Heart right ventricle (tissue), 16 donors: ENCODE results near the gene FOXJ1. TPM values are rescaled to one million over a fixed set of nuclear protein-coding genes. Genes with fewer than 3 reads are reported as not detected.
A peak's percentile ranks its signal among the peaks of the same experiment; 100 is the strongest.

ENCODE experiments used
- ATAC-seq, 8 donors: fragments of 200-7000 bp; cut with Tn5 transposase; one replicate each; pipeline ENCODE4 v1.9.1; 2020; ENCODE audit warnings: mild to moderate bottlenecking in 8 of 8, moderate library complexity in 8 of 8, moderate number of reproducible peaks in 1 of 8
- DNase-seq, 2 donors: peaks; one replicate each; pipeline ENCODE4 v3.0.0-alpha.2; 2020
- H3K27ac ChIP-seq, 10 donors: fragments of 200-600 bp; sonication (generic) in 2 of 10; one replicate each; pipeline versions ENCODE4 v1.5.0 to v1.8.0; 2020 to 2022; ENCODE audit warnings: mild to moderate bottlenecking in 3 of 10
- H3K27me3 ChIP-seq, 7 donors: fragments of 200-600 bp; one replicate each; pipeline ENCODE4 v1.8.0; 2021 to 2022; ENCODE audit warnings: mild to moderate bottlenecking in 2 of 7
- H3K36me3 ChIP-seq, 9 donors: fragments of 200-600 bp; sonication (generic) in 1 of 9; one replicate each; pipeline versions ENCODE4 v1.5.0 to v1.8.0; 2020 to 2022; ENCODE audit warnings: mild to moderate bottlenecking in 2 of 9
- H3K4me1 ChIP-seq, 9 donors: fragments of 200-600 bp; sonication (generic) in 1 of 9; one replicate each; pipeline versions ENCODE4 v1.5.0 to v1.8.0; 2020 to 2022; ENCODE audit warnings: mild to moderate bottlenecking in 4 of 9
- H3K4me3 ChIP-seq, 10 donors: fragments of 200-600 bp; sonication (generic) in 2 of 10; one replicate each; pipeline versions ENCODE4 v1.5.0 to v1.8.0; 2020 to 2022; ENCODE audit warnings: mild to moderate bottlenecking in 7 of 10, moderate library complexity in 2 of 10
- H3K9me3 ChIP-seq, 11 donors: fragments of 200-600 bp in 10 of 11; sonication (generic) in 2 of 11; one replicate each; pipeline versions ENCODE4 v1.5.0 to v1.8.0; 2013 to 2022; ENCODE audit warnings: mild to moderate bottlenecking in 2 of 11, control low read depth in 1 of 11, moderate library complexity in 1 of 11
- CTCF ChIP-seq, 9 donors: fragments of 200-600 bp; sonication (generic) in 2 of 9; IDR thresholded peaks; one replicate each; pipeline versions ENCODE4 v1.5.0 to v1.8.0; 2021 to 2022; ENCODE audit warnings: antibody characterized with exemption in 9 of 9, mild to moderate bottlenecking in 5 of 9, moderate library complexity in 1 of 9
- WGBS, 2 donors: extraction: QIAGEN DNeasy Blood & Tissue Kit; methylation state at CpG; one replicate each; pipeline ENCODE4 v1.1.7; 2013; ENCODE audit warnings: inconsistent platforms in 1 of 2; 5-methylcytosine and 5-hydroxymethylcytosine counted together
- intact Hi-C, 10 donors: fragments of 100-400 bp; cut with DNase I; formaldehyde crosslinking; loops; one replicate each; pipeline versions ENCODE4 v1.11.1 to v1.14.2; 2022
- polyA plus RNA-seq, 2 donors: library from polyadenylated mRNA; stranded (reverse); fragments of 200-250 nt; gene quantifications; one replicate each; pipeline ENCODE4 v1.2.3, GENCODE V29; 2013
- total RNA-seq, 10 donors: library from RNA; stranded (reverse); fragmentation: NEBNext Ultra II Directional in 3 of 10; extraction: Animal tissue kit (Norgen Biotek cat#: 25700) in 3 of 10; gene quantifications; one replicate each; pipeline versions ENCODE4 v1.2.1 to v1.2.4, GENCODE V29; 2021 to 2023
- donor health status: Arrhythmogenic right ventricular cardiomyopathy.
- donor health status: ischemic (EF 13 %, LVEDD 7.1; RV severe dilation, severe dysfunction).
- donor health status: healthy with polysubstance abuse.
- donor health status: DM: no; HTN: yes; CAD: no.
- donor health status: DM: no; HTN: no; CAD: no.
- donor health status: ischemic (EF 25% LVEDD 6.9; RV normal size, moderate dysfunction).
- donor health status: ischemic (EF 25% LVEDD 5.7; RV mildly dilated, moderate dysfunction).
- donor health status: healthy.
- donor health status: DM: yes; HTN: yes; CAD: no.
- donor health status: Ischemic cardiomyopathy.
- donor health status: ischemic (EF 35%, LVEDD 5.7; RV mildly dilated, moderate dysfunction).
- donor health status: nonischemic (EF 11% LVEDD 7.7; RV severe dilation, severe dysfunction).
- donor health status: DM: yes; HTN: yes; CAD: no.
- donor health status: PGD.
- donor health status: ischemic (EF 29% LVEDD 5.4; RV normal size, mild dysfunction).
- donor health status: nonischemic (EF 23%, LVEDD 6.1; RV moderate dilation, normal function).

FOXJ1 gene
- total and polyA plus RNA-seq, 12 donors = 0.03 TPM; not detected in 11

- intact Hi-C loops = loop anchor here in 3 of 10 donors (10.0 kb wide), 1 partner anchor 52 kb away; no protein-coding TSS in a partner anchor
- Histone ChIP-seq H3K4me3 (no peak overlapping the region), H3K4me1 (peaks cover 0 to 17% (median 1%) of the 10 kb centered on the region in 9 donors), H3K27ac (no peak overlapping the region), H3K36me3 (no peaks in the 10 kb centered on the region), H3K27me3 (no peaks in the 10 kb centered on the region), H3K9me3 (no peaks in the 10 kb centered on the region)
- TF ChIP-seq CTCF (IDR thresholded peaks at IDR 0.05) = no peak
- WGBS, 2 donors = 95 to 96% methylated on average over 33 to 34 of the region's 34 CpGs
- peak in 1 of 8 donors; percentile 67 for ATAC-seq
- DNase-seq = no peak
Measured at GRCh38 chr17:76176701-76177574, 35.9 kb upstream of the FOXJ1 start.

GRCh38 chr17:76174037-76174436 lies 33.0 kb upstream of the FOXJ1 start:
- no peaks in the 10 kb centered on the region for H3K27me3 ChIP-seq
- no peaks in the 10 kb centered on the region for H3K36me3 ChIP-seq
- intact Hi-C loops = loop anchor here in 3 of 10 donors (10.0 kb wide), 1 partner anchor 49 kb away; no protein-coding TSS in a partner anchor
- no peak for DNase-seq
- H3K9me3 ChIP-seq = no peaks in the 10 kb centered on the region
- ATAC-seq = no peak
- H3K27ac ChIP-seq = peak overlapping the region in 2 of 10 donors; percentile 7 to 36
- no peak for TF ChIP-seq CTCF (IDR thresholded peaks at IDR 0.05)
- H3K4me3 ChIP-seq = no peak overlapping the region
- WGBS, 2 donors = 76 to 77% methylated on average over 9 of the region's 9 CpGs
- H3K4me1 ChIP-seq = peaks cover 0 to 2% (median 0%) of the 10 kb centered on the region in 9 donors

GRCh38 chr17:76173474-76173873 lies 32.4 kb upstream of the FOXJ1 start:
- no peaks in the 10 kb centered on the region for H3K4me1 ChIP-seq
- no peak for DNase-seq
- intact Hi-C loops = loop anchor here in 3 of 10 donors (10.0 kb wide), 1 partner anchor 49 kb away; no protein-coding TSS in a partner anchor
- no peaks in the 10 kb centered on the region for H3K9me3 ChIP-seq
- TF ChIP-seq CTCF (IDR thresholded peaks at IDR 0.05) = no peak
- WGBS, 2 donors = 74 to 76% methylated on average over 11 of the region's 11 CpGs
- peak overlapping the region in 2 of 10 donors; percentile 7 to 36 for H3K27ac ChIP-seq
- H3K4me3 ChIP-seq = no peak overlapping the region
- no peak for ATAC-seq
- no peaks in the 10 kb centered on the region for H3K36me3 ChIP-seq
- no peaks in the 10 kb centered on the region for H3K27me3 ChIP-seq

GRCh38 chr17:76171706-76172105 lies 30.7 kb upstream of the FOXJ1 start:
- ATAC-seq (no peak), DNase-seq (no peak)
- H3K36me3 ChIP-seq = no peaks in the 10 kb centered on the region
- no peak for TF ChIP-seq CTCF (IDR thresholded peaks at IDR 0.05)
- H3K9me3 ChIP-seq = no peaks in the 10 kb centered on the region
- H3K4me3 ChIP-seq = no peak overlapping the region
- intact Hi-C loops = loop anchor here in 3 of 10 donors (10.0 kb wide), 1 partner anchor 47 kb away; no protein-coding TSS in a partner anchor
- H3K4me1 ChIP-seq = no peaks in the 10 kb centered on the region
- 81 to 83% methylated on average over 4 of the region's 4 CpGs for WGBS, 2 donors
- H3K27ac ChIP-seq = no peak overlapping the region
- H3K27me3 ChIP-seq = no peaks in the 10 kb centered on the region
